Hepatocyte (in vitro differentiated cells): ENCODE measurements around the gene VWC2.

ENCODE experiments used
- CTCF ChIP-seq: fragments of 200-600 bp; sonication (generic); IDR thresholded peaks from 2 replicates; pipeline ENCODE4 v1.5.1; 2016; ENCODE audit warnings: antibody characterized with exemption, mild to moderate bottlenecking; ENCODE audit not compliant: poor library complexity
- EZH2 ChIP-seq: fragments of 200-600 bp; sonication (generic); IDR thresholded peaks from 2 replicates; pipeline ENCODE4 v1.6.1; 2016; ENCODE audit warnings: antibody characterized with exemption, mild to moderate bottlenecking, borderline replicate concordance
- EZH2phosphoT487 ChIP-seq: fragments of 200-600 bp; sonication (generic); IDR thresholded peaks from one replicate; pipeline ENCODE4 v1.6.1; 2018; ENCODE audit warnings: antibody characterized with exemption, mild to moderate bottlenecking, low read depth, moderate library complexity; ENCODE audit not compliant: unreplicated experiment, severe bottlenecking

- no peak for TF ChIP-seq CTCF
- TF ChIP-seq EZH2 = no peak
- TF ChIP-seq EZH2phosphoT487 = no peak
These were observed 14.5 kb downstream of the VWC2 start for GRCh38 chr7:49787980-49788379.
